Neural progenitor cell (in vitro differentiated cells): ENCODE measurements around the gene ACY1. TPM values are rescaled to one million over a fixed set of nuclear protein-coding genes. Genes with fewer than 3 reads are reported as not detected.

Source experiments
- DNase-seq: peaks from one replicate; pipeline ENCODE4 v3.0.0-alpha.2; 2016; ENCODE audit warnings: low spot score
- H2AFZ ChIP-seq: fragments of 200-600 bp; sonication (generic); replicated peaks from 2 replicates; pipeline ENCODE4 v1.6.1; 2016; ENCODE audit warnings: antibody characterized with exemption
- H3F3A ChIP-seq: fragments of 200-600 bp; sonication (generic); 2 replicates; pipeline ENCODE4 v1.6.1; 2016; ENCODE audit warnings: antibody characterized with exemption, low read depth
- H3K27ac ChIP-seq: fragments of 200-600 bp; sonication (generic); 2 replicates; pipeline ENCODE4 v1.5.1; 2016; ENCODE audit warnings: mild to moderate bottlenecking
- H3K27me3 ChIP-seq: fragments of 200-600 bp; sonication (generic); 2 replicates; pipeline ENCODE4 v1.6.1; 2016; ENCODE audit warnings: mild to moderate bottlenecking, moderate library complexity
- H3K36me3 ChIP-seq: fragments of 200-600 bp; sonication (generic); 2 replicates; pipeline ENCODE4 v1.5.1; 2016
- H3K4me1 ChIP-seq: fragments of 200-600 bp; sonication (generic); 2 replicates; pipeline ENCODE4 v1.6.1; 2016; ENCODE audit warnings: mixed run types
- H3K4me2 ChIP-seq: fragments of 200-600 bp; sonication (generic); 2 replicates; pipeline ENCODE4 v1.6.1; 2016
- H3K4me3 ChIP-seq: fragments of 200-600 bp; sonication (generic); 2 replicates; pipeline ENCODE4 v1.5.1; 2016
- H3K79me2 ChIP-seq: fragments of 200-600 bp; sonication (generic); 2 replicates; pipeline ENCODE4 v1.6.1; 2016; ENCODE audit warnings: low read depth
- H3K9ac ChIP-seq: fragments of 200-600 bp; sonication (generic); 2 replicates; pipeline ENCODE4 v1.6.1; 2016
- H3K9me3 ChIP-seq: fragments of 200-600 bp; sonication (generic); 2 replicates; pipeline ENCODE4 v1.5.1; 2016; ENCODE audit warnings: low read depth
- H4K20me1 ChIP-seq: fragments of 200-600 bp; sonication (generic); 2 replicates; pipeline ENCODE4 v1.6.1; 2016; ENCODE audit warnings: low read depth
- H3K27ac Mint-ChIP-seq: 3 replicates; pipeline ENCODE4 v1.8.0; 2021; ENCODE audit warnings: mixed read lengths
- H3K27me3 Mint-ChIP-seq: 2 replicates; pipeline ENCODE4 v1.8.0; 2022; ENCODE audit warnings: low read depth, mild to moderate bottlenecking, inconsistent platforms, moderate library complexity, mixed read lengths; ENCODE audit not compliant: insufficient read depth
- H3K36me3 Mint-ChIP-seq: 3 replicates; pipeline ENCODE4 v1.8.0; 2021; ENCODE audit warnings: mixed read lengths
- H3K4me1 Mint-ChIP-seq: 3 replicates; pipeline ENCODE4 v1.8.0; 2021; ENCODE audit warnings: mixed read lengths
- H3K4me3 Mint-ChIP-seq: 3 replicates; pipeline ENCODE4 v1.8.0; 2021; ENCODE audit warnings: mild to moderate bottlenecking, moderate library complexity, mixed read lengths
- H3K9me3 Mint-ChIP-seq: 3 replicates; pipeline ENCODE4 v1.8.0; 2020; ENCODE audit warnings: mixed read lengths
- EZH2 ChIP-seq: fragments of 200-600 bp; sonication (generic); IDR thresholded peaks from 2 replicates; pipeline ENCODE4 v1.6.1; 2017; ENCODE audit warnings: antibody characterized with exemption, mild to moderate bottlenecking, moderate library complexity
- EZH2phosphoT487 ChIP-seq: fragments of 200-600 bp; sonication (generic); IDR thresholded peaks from 2 replicates; pipeline ENCODE4 v1.6.1; 2017; ENCODE audit warnings: antibody characterized with exemption
- total RNA-seq: library from RNA; depleted of rRNA; stranded (reverse); fragments of >200 nt; gene quantifications from 2 replicates; pipeline ENCODE4 v1.2.3, GENCODE V29; 2015; ENCODE audit warnings: low replicate concordance
- TF ChIP-seq, protein P1 (sequence below): fragments of 200-600 bp; sonication (generic); IDR thresholded peaks from 2 replicates; pipeline ENCODE4 v1.5.1; 2017; ENCODE audit warnings: antibody characterized with exemption, mild to moderate bottlenecking

The ACY1 gene
- total RNA-seq, 1 donor from 2014 or later = 17.3 TPM

DNA sequence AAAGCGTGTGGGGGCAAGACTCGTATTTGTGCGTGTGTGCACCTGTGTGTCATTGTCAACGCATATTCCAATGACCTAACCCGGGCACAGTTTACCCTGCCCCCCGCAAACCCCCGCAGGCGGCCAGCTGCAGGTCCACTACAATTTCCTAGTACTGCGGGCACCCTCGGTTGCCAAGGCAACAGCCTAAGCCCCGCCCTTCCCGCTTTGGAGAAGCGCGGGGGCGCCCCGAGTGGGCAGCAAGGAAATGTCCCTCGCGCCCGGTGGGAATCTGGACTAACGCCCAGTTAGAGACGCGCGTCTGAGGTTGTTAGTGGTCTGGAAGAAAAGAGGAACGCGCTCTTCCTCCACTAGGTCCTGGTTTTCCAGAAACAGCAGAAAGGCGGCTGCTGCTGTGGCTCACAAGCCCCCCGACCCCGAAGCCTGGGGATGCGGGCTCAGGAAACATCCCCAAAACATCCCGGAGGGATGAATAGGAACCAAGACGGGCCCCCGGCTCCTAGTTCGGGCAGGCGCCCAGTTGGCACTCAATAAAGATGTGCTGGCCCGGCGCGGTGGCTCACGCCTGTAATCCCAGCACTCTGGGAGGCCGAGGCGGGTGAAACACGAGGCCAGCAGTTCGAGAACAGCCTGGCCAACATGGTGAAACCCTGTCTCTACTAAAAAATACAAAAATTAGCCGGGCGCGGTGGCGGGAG is 7.3 kb upstream of the ACY1 start:
- Histone ChIP-seq H4K20me1 (no peaks in the 10 kb centered on the region), H3K9ac (no peak overlapping the region), H3K27me3 (peaks cover 39% of the 10 kb centered on the region), H3F3A (peaks cover 41% of the 10 kb centered on the region), H3K36me3 (no peaks in the 10 kb centered on the region), H3K79me2 (no peaks in the 10 kb centered on the region), H3K4me1 (peaks cover 23% of the 10 kb centered on the region), H3K9me3 (no peaks in the 10 kb centered on the region), H2AFZ (no peak overlapping the region), H3K4me2 (peak overlapping the region; percentile 89), H3K27ac (no peak overlapping the region), H3K4me3 (peak overlapping the region; percentile 56)
- H3K4me1 Mint-ChIP-seq = peaks cover 33% of the 10 kb centered on the region
- H3K36me3 Mint-ChIP-seq = peaks cover 2% of the 10 kb centered on the region
- no peak for TF ChIP-seq EZH2
- TF ChIP-seq, protein P1, sequence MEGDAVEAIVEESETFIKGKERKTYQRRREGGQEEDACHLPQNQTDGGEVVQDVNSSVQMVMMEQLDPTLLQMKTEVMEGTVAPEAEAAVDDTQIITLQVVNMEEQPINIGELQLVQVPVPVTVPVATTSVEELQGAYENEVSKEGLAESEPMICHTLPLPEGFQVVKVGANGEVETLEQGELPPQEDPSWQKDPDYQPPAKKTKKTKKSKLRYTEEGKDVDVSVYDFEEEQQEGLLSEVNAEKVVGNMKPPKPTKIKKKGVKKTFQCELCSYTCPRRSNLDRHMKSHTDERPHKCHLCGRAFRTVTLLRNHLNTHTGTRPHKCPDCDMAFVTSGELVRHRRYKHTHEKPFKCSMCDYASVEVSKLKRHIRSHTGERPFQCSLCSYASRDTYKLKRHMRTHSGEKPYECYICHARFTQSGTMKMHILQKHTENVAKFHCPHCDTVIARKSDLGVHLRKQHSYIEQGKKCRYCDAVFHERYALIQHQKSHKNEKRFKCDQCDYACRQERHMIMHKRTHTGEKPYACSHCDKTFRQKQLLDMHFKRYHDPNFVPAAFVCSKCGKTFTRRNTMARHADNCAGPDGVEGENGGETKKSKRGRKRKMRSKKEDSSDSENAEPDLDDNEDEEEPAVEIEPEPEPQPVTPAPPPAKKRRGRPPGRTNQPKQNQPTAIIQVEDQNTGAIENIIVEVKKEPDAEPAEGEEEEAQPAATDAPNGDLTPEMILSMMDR = peak; percentile 40
- no peak for TF ChIP-seq EZH2phosphoT487
- H3K9me3 Mint-ChIP-seq = no peaks in the 10 kb centered on the region
- H3K27ac Mint-ChIP-seq = no peak overlapping the region
- H3K4me3 Mint-ChIP-seq = peak overlapping the region; percentile 83
- DNase-seq = peak; percentile 88
- peaks cover 7% of the 10 kb centered on the region for H3K27me3 Mint-ChIP-seq

DNA sequence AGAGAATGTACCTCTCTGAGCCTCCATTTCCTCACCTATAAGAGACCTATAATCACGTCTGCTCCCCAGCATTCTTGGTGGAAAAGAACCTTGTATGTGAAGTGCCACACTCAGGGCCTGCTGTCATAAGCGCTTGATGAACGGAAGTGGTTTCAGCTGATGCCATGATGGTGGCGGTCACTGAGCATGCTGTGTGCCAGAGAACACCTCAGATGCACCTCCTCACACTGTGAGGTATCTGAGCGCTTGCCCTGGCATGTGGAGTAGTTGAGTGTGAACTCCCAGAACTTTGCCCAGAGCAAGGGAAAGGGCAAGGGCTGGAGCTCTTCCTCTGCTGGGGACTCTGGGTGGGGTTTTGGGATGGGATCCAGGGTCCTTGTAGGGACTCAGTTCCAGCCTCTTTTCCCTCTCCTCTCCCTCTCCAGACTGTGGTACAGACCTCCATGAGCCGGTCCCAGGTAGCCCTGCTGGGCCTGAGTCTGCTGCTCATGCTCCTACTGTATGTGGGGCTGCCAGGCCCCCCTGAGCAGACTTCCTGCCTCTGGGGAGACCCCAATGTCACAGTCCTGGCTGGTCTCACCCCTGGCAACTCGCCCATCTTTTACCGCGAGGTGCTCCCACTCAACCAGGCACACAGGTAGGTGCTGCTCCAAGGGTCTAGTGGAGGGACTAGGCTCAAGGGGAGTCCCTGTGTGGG is 5.7 kb upstream of the ACY1 start:
- H3K4me1 Mint-ChIP-seq = peaks cover 33% of the 10 kb centered on the region
- no peak overlapping the region for H3K4me2 ChIP-seq
- no peaks in the 10 kb centered on the region for H3K36me3 ChIP-seq
- TF ChIP-seq, protein P1 = no peak
- TF ChIP-seq EZH2phosphoT487 (no peak), EZH2 (no peak)
- peaks cover 43% of the 10 kb centered on the region for H3F3A ChIP-seq
- H3K27me3 Mint-ChIP-seq = peaks cover 7% of the 10 kb centered on the region
- no peak overlapping the region for H2AFZ ChIP-seq
- peaks cover 39% of the 10 kb centered on the region for H3K27me3 ChIP-seq
- H3K4me3 Mint-ChIP-seq = peak overlapping the region; percentile 41
- no peak overlapping the region for H3K27ac ChIP-seq
- H3K36me3 Mint-ChIP-seq = peaks cover 3% of the 10 kb centered on the region
- peak overlapping the region; percentile 47 for H3K27ac Mint-ChIP-seq
- H3K4me3 ChIP-seq = no peak overlapping the region
- H3K9me3 Mint-ChIP-seq = no peaks in the 10 kb centered on the region
- DNase-seq = no peak
- no peaks in the 10 kb centered on the region for H3K79me2 ChIP-seq
- H3K9ac ChIP-seq = no peak overlapping the region
- no peaks in the 10 kb centered on the region for H4K20me1 ChIP-seq
- peaks cover 30% of the 10 kb centered on the region for H3K4me1 ChIP-seq
- no peaks in the 10 kb centered on the region for H3K9me3 ChIP-seq

DNA sequence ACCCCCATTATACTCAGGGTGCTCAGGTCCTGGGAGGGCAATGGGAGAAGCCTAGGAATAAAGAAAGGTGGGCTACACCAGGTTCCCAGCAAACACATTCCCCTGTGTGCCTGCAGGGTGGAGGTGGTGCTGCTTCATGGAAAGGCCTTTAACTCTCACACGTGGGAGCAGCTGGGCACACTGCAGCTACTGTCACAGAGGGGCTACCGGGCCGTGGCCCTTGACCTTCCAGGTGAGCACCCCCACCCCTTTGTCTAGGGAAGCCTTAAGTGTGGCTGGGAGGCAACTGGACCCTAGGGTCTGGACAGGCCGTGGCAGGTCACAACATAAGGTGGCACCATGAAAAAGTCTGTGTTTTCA is 5.2 kb upstream of the ACY1 start:
- no peak overlapping the region for H3K4me2 ChIP-seq
- H3K9me3 ChIP-seq = no peaks in the 10 kb centered on the region
- no peak overlapping the region for H3K27ac ChIP-seq
- Mint-ChIP-seq H3K27me3 (peaks cover 7% of the 10 kb centered on the region), H3K4me3 (no peak overlapping the region), H3K4me1 (peaks cover 36% of the 10 kb centered on the region), H3K27ac (no peak overlapping the region), H3K36me3 (peaks cover 3% of the 10 kb centered on the region), H3K9me3 (no peaks in the 10 kb centered on the region)
- TF ChIP-seq EZH2phosphoT487 (no peak), EZH2 (no peak)
- TF ChIP-seq, protein P1 = no peak
- H3K4me1 ChIP-seq = peaks cover 30% of the 10 kb centered on the region
- no peaks in the 10 kb centered on the region for H3K79me2 ChIP-seq
- H4K20me1 ChIP-seq = no peaks in the 10 kb centered on the region
- no peaks in the 10 kb centered on the region for H3K36me3 ChIP-seq
- peaks cover 37% of the 10 kb centered on the region for H3K27me3 ChIP-seq
- H3K4me3 ChIP-seq = no peak overlapping the region
- no peak overlapping the region for H2AFZ ChIP-seq
- DNase-seq = no peak
- no peak overlapping the region for H3K9ac ChIP-seq
- H3F3A ChIP-seq = peaks cover 49% of the 10 kb centered on the region
